GM19025 (cell line): ENCODE data around the gene SP3.

Experiments used
- ATAC-seq: cut with Tn5 transposase; IDR thresholded peaks from one replicate; pipeline ENCODE4 v1.9.1; 2021; ENCODE audit warnings: mild to moderate bottlenecking, low read depth, moderate library complexity; ENCODE audit not compliant: unreplicated experiment

Gene SP3

DNA sequence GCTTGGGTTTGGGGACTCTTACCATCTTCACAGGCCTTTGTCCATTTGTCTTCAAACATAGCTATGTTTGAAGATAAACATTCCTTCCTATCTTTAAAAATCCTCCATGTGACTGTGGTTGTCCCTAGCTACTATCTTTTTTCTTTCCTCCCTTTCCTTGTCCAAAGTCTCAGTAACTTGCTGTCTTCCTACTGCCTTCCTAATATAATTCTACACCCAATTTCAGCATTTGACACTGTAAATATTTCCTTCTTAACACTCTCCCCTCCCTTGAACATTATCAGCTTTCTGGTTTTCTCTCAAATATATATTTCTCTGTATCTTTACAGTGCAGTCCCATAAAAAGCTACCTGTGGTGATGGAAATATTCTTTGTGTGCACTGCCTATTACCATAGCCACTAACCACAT is 5.3 kb upstream of the SP3 start:
- no peak for ATAC-seq

DNA sequence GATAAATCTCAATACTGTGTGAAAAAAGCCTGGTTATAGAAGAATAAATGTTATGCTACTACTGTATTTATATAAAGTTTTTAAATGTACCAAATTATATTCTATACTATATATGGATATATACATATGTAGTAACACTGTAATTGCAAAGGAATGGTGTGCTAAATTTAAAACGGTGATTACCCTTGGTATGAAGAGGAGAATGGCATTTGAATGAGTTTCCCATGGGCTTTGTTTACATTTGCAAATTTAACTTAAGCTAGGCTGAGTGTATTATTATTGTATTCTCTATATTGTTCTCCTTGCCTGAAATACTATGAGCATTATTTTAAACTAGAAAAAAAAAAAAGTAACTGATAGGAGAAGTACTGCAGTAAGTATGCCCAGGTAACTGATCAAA is 4.7 kb upstream of the SP3 start:
- ATAC-seq, result no peak

DNA sequence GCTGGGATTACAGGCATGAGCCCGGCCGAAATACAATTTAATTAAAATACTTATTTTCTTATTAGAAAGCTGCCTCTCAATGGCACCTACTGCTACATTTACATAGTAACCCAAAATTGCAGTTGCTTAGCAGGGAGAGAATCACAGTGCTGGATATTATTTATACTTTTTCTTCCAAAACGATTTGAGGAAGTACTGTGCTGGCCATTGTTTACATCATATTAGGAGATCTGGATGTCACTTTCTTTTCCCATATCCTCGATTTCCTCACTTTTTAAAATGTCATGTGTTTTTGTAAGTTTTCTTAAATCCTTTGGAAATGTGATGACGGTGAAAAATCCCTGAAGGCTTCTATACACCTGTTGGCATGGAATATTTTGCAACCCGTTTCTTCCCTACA is 3.4 kb upstream of the SP3 start:
- ATAC-seq, result no peak

DNA sequence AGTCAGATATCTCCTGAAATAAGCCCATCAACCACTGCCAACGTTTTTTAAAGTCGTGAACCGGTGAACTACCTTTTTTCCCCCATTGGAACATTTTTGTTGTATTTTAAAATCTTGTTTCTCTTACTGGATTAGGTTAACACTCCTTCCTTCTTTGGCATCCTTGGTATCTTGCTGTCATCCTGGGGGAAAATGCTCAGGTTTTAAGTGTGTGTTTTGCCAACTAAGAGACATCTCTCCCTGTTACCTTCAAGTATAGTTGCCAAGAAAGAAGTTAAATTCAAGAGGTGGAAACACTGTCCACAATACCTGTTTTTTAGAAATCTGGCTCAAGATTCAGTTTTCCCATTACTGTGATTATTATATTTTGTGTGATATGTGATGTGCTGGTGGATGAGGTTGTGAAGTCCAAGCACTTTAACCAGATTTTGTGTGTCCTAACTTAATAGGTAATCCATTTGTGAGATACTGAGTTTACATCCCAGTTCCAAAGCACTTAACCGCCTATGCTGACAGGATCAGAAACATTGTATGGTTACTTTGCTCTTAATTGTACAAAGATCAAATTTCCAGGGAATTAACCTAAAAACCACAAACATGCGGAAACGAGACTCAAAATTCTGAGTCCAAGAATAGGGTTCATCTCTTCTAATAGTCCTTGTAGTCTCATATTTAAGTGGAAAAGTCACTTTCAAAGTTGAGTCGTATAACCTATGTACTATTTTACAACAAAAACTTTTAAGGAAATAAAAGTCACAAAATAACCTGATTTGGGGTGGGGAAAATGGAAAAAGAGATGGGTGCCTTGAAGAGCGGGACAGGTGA is 1.3 kb upstream of the SP3 start:
- ATAC-seq, result no peak

DNA sequence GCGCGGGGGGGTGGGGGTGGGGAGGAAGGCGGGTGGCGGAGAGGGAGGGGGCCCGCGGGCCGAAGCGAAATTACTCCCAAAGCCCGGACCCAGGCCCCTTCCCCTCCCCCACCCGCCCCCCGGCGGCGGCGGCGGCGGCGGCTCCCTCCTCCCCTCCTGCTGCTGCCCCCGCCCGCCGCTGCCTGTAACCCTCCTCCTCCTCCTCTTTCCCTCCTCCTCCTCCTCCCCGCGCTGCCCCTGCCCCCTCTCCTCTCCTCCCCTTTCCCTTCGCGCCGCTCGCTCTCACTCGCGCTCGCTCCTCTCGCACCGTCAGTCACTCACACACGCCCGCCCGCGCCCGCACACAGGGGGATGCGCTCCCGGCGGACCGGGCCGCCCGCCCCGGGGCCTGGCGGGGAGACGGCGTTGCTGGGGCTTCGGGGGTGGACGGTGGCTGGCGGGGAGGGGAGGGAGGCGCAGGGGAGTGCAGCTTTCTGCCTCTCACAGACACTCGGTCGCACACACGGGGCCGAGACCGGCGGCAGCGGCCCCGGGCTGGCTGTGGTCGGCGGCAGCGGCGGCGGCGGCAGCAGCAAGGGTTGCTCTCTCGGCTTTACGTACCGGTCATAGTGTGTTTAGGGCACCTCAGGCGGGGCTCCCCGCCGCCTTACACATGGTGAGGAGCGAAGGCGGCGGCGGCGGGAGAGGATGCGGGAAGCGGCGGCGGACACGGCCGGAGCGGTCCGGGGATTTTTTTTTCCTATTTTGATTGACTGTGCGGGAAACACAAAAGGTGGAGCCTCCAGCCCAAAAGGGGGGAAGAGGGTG is 405 bp downstream of the SP3 start:
- ATAC-seq, result peak; percentile 15

DNA sequence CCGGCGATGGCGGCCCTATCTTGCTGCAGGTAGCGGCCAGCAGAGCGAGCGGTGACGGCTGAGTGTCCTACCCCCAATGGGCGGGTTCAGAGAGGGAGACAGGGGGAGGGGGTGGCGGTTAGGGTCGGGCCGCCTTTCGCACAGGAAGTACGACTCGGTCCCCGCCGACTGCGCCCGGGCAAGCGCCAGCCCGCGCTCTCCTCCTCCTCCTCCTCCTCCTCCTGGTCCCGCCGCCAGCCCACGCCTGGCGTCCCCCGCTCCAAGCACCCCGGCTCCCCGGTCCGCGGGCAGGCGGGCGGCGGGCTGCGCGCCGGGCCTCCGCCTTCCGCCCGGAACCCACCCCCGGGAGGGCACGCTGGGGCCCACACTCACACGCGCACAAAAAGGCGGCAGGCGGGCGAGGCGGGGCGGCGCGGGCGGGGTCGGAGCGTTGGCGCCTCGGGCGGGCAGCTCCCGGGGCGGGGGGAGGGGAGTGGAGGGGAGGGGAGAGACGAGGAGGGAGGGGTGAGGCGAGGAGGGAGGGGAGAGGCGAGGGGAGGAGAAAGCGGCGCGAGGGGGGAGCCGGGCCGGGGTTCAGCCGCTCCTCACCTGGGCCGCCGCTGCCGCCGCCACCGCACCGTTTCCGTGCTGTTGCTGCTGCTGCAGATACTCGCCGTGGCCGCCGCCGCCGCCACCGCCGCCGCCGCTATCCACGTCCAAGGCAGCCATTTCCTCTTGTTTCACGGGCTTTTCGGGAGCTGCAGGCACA is 1.2 kb downstream of the SP3 start:
- peak; percentile 44 for ATAC-seq

DNA sequence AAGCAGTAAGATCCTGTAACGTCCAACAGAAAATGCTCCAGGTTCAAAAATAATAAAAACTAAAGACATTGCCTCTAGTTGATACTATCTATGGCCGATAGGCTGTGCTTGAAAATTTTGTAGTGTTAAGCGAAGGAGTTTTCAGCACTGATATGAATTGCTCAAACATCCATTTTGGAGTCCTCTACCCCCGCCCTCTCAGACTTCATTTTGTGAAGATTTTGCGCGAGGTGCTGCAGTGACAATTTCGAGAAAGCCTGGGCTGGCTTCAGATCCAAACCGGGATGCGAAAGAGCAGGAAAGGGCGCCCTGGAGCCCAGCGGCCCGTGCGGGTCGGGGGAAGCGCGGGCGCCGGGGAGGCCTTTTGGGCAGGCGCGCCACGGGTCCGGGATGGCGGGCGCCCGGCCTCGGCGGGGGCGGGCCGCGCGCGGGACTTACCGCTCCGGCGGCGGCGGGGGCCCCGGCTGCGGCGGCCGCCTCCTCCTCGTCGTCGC is 1.8 kb downstream of the SP3 start:
- peak; percentile 8 for ATAC-seq

DNA sequence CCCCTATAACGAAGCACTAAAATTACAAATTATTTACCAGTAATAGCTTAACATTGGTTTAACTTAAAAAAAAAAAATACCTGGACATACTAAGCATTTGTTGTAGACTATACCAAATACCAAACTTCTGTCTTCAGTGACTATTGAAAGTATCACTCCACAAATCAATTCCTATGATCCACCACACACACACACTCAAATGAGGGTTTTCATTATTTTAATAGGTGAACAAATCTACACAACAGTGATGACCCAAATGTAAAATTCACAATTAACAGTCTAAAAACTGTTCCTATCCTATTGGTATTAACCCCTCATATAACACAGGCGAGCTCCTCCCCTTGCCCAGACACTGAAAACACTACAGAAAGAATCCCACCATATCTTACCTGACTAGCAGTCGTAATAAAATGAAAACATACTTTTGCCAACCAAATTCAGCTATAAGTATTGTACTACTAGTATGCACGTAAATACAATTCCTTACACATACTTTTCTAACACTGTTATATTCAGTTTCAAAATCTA is 2.5 kb downstream of the SP3 start:
- ATAC-seq, result no peak

DNA sequence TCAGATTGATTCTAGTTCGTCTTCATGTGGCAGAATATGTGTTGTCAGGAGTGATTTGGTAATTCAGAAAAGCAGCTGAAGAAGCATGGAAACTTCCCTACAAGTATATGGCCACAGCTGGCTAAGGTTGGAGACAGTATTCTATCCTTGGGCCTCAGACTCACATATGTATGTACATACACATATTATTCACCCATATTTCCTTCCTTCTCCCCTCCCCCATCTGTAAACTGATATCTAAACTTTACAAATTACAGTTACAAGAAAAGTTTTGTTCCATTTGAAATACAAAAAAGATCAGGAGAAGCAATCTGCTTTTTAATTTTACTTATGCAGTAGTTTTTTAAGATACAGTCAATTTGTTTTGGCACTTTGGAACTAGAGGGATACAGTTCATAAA is 3.1 kb downstream of the SP3 start:
- no peak for ATAC-seq

DNA sequence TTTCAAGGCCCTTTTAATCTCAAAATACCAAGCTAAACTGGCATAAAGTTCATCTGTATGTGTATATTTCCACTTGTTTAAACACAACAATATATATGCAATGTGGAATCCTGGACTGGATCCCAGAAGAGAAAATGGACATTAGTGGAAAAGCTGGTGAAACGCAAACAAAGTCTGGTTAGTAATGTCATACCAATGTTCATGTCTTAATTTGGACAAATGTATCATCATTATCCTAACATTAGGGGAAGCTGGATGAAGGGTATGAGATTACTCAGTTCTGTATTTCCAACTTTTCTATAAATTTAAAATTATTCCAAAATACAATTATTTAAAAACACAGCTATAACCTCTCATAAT is 3.8 kb downstream of the SP3 start:
- no peak for ATAC-seq

DNA sequence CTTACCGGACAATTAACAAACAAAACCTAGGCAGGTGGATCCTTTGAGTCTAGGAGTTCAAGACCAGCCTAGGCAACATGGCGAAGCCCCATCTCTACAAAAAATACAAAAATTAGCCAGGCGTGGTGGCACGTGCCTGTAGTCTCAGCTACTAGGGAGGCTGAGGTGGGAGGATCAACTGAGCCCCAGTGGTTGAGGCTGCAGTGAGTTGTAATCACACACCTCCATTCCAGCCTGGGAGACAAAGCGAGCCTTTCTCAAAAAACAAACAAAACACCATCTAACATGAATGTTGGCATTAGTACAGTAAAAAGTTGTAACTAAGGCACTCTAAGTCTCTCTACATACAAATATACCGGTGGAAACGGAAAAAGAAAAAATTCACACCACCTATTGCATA is 5.3 kb downstream of the SP3 start:
- no peak for ATAC-seq

DNA sequence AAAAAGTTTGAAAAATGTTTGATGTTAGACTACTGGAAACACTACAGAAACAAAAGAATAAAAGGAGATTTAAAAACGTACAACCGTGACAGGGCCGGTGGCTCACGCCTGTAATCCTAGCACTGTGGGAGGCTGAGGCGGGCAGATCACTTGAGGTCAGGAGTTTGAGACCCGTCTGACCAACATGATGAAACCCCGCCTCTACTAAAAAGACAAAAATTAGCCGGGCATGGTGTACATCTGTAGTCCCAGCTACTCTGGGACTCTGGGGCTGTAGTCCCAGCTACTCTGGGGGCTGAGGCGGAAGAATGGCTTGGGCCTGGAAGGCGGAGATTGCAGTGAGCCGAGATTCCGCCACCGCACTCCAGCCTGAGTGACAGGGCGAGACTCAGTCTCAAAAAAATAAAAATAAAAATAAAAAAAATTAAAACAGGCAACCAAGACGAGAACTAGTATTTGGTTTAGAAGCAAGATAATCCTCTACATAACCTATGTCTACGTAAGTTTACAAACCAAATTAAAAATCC is 5.8 kb downstream of the SP3 start:
- ATAC-seq, result no peak

DNA sequence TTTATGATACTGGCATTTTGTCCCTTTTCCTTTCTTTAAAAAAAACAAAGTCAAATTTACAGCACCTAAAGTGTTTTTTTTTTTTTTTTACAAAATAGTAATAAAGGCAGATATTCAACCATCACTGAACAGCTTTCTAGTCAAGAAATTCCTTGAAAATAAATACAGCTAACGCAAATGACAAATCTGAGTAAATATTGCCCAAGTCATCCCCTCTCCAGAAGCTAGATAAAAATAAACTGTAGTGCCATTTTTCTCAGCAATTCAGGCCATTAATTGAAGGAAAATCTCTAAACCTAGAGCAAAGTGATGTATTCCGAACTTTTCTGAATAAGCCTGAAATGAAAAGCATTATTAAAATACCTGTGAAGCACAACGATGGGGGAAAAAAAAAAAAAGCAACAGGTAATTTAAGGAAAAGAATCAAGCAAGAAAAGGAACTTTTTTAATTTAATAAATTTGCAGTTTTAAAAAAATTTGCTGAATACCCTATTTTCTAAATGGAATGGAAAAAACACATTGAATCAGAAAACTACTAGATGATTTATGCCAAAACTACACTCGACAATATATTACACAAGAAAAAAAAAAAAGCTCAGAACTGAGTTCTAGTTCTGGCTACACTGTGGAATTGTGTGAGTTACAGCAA is 6.9 kb downstream of the SP3 start:
- ATAC-seq, result no peak

DNA sequence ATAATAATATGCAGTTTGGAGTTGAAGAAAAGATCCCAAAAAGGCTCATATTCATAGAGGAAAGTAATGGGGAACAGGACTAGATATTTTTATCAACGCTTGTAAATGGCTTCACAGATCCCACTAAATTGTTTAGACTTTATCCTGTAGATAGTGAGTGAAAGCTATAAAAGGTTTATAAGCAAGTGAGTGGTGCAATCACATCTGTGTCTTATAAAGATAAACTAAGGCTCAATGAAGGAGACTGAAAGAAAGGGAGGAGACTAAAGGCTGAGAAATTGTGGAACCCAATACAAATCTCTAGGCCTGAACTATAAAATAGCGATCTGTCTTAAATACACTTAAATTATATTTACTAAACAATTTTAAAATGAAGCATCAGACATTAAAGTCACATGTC is 7.7 kb downstream of the SP3 start:
- ATAC-seq, result no peak

DNA sequence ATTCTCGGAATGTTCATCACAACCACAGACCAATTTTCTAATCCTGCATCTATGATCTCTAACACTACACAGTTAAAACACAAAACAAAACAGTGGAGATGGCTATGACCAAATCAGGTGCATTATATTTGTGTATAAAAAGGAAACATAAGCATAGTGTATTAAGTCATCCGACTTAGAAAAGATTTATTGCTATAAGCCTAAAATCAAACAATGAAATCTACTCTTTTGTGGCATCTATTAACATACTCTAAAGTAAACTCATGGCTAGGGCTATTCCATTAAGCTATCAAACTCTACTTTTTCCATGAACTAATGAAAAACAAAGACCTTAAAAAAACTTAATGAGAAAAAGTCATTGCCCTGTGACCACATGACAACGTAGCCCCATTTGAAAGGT is 8.7 kb downstream of the SP3 start:
- ATAC-seq, result no peak

DNA sequence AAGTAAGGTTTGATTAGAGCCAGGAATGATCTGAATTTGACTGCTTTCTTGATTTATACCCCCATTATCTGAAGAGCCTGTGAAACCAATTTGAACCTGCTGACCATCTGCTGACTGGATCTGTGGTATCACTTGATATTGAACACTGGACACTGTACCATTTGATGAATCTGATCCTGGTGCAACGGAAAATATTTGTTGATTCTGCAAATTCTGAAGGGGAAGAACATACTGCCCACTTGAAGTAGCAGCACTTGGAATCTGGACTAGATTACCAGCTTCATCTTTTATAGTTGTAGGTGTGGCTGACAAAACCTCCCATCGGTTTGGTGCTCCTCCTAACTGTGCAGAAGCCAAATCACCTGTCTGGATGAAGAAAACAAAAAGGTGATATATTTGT is 9.3 kb downstream of the SP3 start:
- no peak for ATAC-seq

DNA sequence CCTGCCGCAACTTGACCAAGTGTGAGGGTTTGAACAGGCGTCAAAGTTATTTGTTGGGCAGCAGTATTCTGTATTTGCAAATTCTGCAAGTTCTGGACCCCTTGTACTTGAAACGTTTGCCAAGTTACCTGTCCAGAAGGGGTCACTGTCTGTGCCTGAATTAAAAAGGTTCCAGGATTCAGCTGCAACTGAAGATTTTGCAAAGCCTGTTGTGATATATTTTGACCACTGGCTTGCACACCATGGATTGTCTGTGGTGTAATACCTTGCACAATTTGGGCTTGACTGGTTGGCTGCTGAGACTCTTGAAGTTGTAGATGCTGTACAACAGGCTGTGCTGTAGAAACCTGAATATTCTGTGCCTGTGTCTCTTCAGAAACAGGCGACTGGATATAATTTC is 10.2 kb downstream of the SP3 start:
- ATAC-seq, result no peak

DNA sequence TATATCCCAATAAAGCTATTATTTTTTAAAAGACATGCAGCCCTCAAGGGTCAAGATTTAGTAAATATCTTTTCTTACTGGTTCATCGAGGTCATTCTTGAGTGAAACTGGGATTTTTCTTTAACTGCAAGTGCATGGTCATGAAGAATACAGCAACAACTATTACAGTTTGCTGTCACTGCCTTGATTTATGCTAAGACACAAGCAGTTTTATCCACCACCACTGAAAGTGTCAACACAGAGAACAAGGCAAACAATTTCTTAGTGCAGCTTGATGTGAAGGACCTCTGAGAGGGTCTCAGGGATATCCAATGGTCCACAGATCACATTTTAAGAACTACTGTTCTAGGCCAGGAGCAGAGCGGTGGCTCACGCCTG is 12.1 kb downstream of the SP3 start:
- ATAC-seq, result no peak

DNA sequence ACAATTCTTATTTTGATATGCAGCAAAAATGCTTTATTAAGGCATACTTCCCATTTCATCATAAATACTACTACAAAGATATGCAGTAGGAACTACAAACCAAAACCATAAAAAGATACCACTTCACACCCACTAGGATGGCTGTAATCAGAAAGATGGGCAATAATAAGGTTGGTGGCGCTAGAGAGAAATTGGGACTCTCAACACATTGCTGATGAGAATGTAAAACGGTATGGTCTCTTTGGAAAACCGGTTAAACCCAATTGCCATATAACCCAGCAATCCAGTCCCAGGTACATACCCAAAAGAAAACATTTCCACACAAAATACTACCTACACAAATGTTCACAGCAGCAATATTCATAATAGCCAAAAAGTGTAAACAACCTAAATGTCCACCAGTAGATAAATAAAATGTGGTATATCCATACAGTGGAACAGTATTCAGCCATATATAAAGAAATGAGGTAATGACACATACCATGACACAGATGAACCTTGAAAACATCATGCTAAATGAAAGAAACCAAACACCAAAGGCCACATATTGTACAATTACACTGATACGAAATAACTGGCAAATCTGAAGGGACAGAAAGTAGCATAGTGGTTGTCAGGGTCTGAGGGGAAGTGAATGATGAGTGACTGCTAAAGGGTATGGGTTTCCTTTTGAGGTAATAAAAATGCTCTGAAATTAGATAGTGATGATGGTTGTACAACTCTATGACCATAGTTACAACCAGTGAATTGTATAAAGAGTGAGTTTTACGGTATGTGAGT is 12.7 kb downstream of the SP3 start:
- no peak for ATAC-seq

DNA sequence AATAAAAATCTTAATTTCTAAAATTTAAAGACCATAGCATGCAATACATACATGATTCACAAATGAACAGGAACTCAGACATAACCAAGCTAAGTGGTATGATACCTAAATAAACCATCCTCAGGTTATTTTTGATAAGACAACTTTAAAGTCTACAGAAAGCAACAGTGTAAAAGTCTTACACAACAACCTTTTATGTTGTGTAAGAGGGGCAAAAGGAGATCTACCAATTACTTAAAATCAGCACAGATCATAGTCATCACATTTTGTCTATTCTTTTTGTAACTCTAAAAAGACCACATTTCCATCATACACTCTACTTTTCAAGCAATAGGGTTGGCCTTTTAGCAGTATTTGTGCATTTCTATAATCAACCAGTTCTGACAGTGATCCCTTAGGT is 16.3 kb downstream of the SP3 start:
- no peak for ATAC-seq
